ENCODE results near the gene PPP1R3C.

DNA sequence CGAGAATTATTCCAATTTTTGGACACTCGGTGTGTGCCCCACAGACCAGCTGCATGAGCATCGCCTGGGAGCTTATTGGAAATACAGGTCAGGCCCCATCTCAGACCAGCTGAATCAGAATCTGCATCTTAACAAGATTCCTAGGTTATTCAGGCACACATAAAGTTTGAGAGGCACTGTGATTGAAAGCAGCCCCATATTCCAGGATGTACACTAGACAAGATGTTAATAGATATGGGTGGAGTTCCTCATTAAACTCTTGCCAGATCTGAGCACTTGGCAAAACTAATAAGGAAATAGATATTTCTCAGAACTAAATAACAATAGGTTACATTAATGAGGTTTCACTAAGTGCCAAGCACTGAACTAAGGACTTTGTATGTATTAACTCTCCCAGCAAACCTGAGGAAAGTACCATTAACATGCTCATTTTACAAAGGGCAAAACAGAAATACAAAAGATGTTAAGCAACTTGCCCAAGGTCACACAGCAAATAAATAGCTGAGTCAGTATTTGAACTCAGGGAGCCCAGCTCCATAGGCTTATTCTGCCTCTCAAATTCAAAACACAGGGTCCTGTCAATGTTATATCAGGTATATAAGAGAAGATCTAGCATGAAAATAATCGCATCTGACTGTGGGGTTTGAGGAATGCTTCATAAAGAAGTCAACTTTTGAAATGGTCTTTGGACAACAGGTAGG, 29.9 kb downstream of the PPP1R3C start:
- no peak for TF ChIP-seq POLR2A (IDR thresholded peaks at IDR 0.05)
- TF ChIP-seq, protein P1, sequence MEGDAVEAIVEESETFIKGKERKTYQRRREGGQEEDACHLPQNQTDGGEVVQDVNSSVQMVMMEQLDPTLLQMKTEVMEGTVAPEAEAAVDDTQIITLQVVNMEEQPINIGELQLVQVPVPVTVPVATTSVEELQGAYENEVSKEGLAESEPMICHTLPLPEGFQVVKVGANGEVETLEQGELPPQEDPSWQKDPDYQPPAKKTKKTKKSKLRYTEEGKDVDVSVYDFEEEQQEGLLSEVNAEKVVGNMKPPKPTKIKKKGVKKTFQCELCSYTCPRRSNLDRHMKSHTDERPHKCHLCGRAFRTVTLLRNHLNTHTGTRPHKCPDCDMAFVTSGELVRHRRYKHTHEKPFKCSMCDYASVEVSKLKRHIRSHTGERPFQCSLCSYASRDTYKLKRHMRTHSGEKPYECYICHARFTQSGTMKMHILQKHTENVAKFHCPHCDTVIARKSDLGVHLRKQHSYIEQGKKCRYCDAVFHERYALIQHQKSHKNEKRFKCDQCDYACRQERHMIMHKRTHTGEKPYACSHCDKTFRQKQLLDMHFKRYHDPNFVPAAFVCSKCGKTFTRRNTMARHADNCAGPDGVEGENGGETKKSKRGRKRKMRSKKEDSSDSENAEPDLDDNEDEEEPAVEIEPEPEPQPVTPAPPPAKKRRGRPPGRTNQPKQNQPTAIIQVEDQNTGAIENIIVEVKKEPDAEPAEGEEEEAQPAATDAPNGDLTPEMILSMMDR (IDR thresholded peaks at IDR 0.05): no peak
- TF ChIP-seq POLR2AphosphoS5 (IDR thresholded peaks at IDR 0.05): no peak
